Measurements from ENCODE around the gene CACNA2D2.

GRCh38 chr3:50479523-50479922 is 23.9 kb downstream of the CACNA2D2 start:
- TF ChIP-seq CTCF (conservative IDR thresholded peaks at IDR 0.05 in 1 of 2, IDR thresholded peaks at IDR 0.05 in 1 of 2; ENCODE audit: low read depth in 1 of 2, low read length in 2 of 2) (no peak), EZH2 (IDR thresholded peaks at IDR 0.05; ENCODE audit: low read length, missing control alignments) (no peak)

Measured in fibroblast of lung (primary cell).